ENCODE results near the gene CMTM3. TPM values are rescaled to one million over a fixed set of nuclear protein-coding genes. Genes with fewer than 3 reads are reported as not detected.

CMTM3 gene
- total and polyA plus RNA-seq, 3 donors from 2014 or later, result 137 to 182 (median 149) TPM

DNA sequence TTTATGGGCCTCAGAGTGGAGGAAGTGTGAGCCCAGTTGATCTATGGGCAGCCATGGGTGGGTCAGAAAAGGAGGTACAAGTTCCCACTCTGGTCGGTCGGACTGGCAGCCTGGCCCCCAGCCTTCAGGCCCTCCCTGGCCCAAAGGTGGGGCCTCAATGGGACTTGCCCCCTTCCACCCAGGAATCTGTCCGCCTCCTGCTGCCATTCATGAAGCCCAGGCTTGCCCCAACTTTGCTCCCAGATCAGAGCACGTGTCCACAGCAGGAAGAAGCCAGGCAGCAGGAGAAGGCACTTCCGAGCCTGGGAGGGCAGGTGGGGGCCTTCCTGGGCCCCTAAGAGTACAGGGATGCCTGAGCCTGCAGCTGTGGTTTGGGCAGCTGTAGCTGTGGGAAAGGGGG lies 3.0 kb upstream of the CMTM3 start:
- intact Hi-C loops (cut with DNase I; ENCODE audit: low total_unique reads), result loop anchor here (10.0 kb wide), 1 partner anchor 117 kb away; no protein-coding TSS in a partner anchor
- Histone ChIP-seq H3K4me3 (no peak overlapping the region), H3K36me3 (ENCODE audit: low read depth, missing control alignments) (no peaks in the 10 kb centered on the region), H3K27ac (no peak overlapping the region), H3K27me3 (no peaks in the 10 kb centered on the region), H3K9me3 (no peaks in the 10 kb centered on the region), H3K4me1 (peaks cover 18% of the 10 kb centered on the region)
- no peak for DNase-seq
- WGBS, 2 donors, result 94 to 98% methylated on average over 3 to 5 of the region's 5 CpGs
- no peak for TF ChIP-seq CTCF (IDR thresholded peaks at IDR 0.05)
- no peak for TF ChIP-seq POLR2A (IDR thresholded peaks at IDR 0.05)

- intact Hi-C loops (cut with DNase I; ENCODE audit: low total_unique reads), result loop anchor here (10.0 kb wide), 1 partner anchor 119 kb away; no protein-coding TSS in a partner anchor
- Histone ChIP-seq H3K9me3 (no peaks in the 10 kb centered on the region), H3K4me1 (peaks cover 28% of the 10 kb centered on the region), H3K4me3 (peak overlapping the region; percentile 87 to 97), H3K27ac (peak overlapping the region; percentile 90 to 96), H3K27me3 (no peaks in the 10 kb centered on the region), H3K36me3 (ENCODE audit: low read depth, missing control alignments) (no peaks in the 10 kb centered on the region)
- TF ChIP-seq POLR2A (IDR thresholded peaks at IDR 0.05) (no peak), CTCF (IDR thresholded peaks at IDR 0.05) (no peak)
- 6% methylated on average over 32 of the region's 32 CpGs for WGBS, 2 donors
- peak; percentile 81 for DNase-seq
Measured at GRCh38 chr16:66603537-66604375, 748 bp upstream of the CMTM3 start.

GRCh38 chr16:66605177-66605978 lies 874 bp downstream of the CMTM3 start:
- H3K36me3 ChIP-seq (ENCODE audit: low read depth, missing control alignments), result no peaks in the 10 kb centered on the region
- H3K4me3 ChIP-seq, result peak overlapping the region; percentile 87 to 97
- intact Hi-C loops (cut with DNase I; ENCODE audit: low total_unique reads), result loop anchor here (10.0 kb wide), 1 partner anchor 121 kb away; no protein-coding TSS in a partner anchor
- H3K4me1 ChIP-seq, result peaks cover 30% of the 10 kb centered on the region
- 16 to 20% methylated on average over 12 to 22 of the region's 61 CpGs for WGBS, 2 donors
- H3K27me3 ChIP-seq, result no peaks in the 10 kb centered on the region
- no peaks in the 10 kb centered on the region for H3K9me3 ChIP-seq
- TF ChIP-seq CTCF (IDR thresholded peaks at IDR 0.05), result no peak
- TF ChIP-seq POLR2A (IDR thresholded peaks at IDR 0.05), result no peak
- peak overlapping the region; percentile 90 to 96 for H3K27ac ChIP-seq
- peak; percentile 58 for DNase-seq

DNA sequence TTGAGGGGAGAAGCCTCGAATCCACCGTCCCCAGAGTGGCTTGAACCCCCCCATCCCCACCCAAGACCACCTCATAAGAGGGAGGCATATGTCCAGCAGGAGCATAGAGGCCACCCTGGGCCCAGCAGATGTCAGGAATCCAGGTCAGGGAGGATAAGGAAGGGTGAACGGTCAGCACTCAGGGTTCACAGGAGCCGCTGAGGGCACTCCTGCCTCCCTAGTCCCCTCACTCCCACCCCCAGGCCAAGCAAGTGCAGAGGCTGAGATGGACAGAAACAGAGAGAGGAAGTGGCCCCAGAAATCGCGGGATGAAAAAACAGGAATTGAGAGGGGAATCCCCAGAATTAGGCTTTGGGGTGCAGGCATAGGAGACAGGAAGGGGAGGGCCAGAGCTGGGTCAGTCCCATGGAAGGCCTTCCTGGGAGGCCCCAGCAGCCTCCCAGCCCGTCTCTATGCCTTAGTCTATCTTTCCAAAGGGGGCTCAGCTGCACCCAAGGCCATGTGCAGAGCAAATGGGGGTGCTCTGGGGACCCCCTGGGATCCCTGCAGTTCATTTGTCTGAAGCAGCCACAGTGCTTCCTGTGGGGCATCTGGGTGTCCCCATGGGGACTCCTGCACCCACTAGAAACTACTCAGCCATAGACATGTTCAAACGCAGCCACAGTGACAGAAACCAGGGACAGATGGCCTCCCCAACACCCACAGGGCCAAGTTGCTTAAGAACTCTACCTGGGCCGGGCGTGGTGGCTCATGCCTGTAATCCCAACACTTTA lies 1.7 kb downstream of the CMTM3 start:
- Histone ChIP-seq H3K27me3 (no peaks in the 10 kb centered on the region), H3K9me3 (no peaks in the 10 kb centered on the region), H3K36me3 (ENCODE audit: low read depth, missing control alignments) (no peaks in the 10 kb centered on the region), H3K4me3 (peak overlapping the region in 1 of 2 donors; percentile 97), H3K27ac (peak overlapping the region; percentile 90 to 96), H3K4me1 (peaks cover 30% of the 10 kb centered on the region)
- no peak for TF ChIP-seq POLR2A (IDR thresholded peaks at IDR 0.05)
- TF ChIP-seq CTCF (IDR thresholded peaks at IDR 0.05), result no peak
- intact Hi-C loops (cut with DNase I; ENCODE audit: low total_unique reads), result loop anchor here (10.0 kb wide), 1 partner anchor 121 kb away; no protein-coding TSS in a partner anchor
- DNase-seq, result no peak
- WGBS, 2 donors, result 56 to 61% methylated on average over 8 to 10 of the region's 10 CpGs

All from testis (tissue), 3 donors.